A673 (cell line): ENCODE results near the gene TRPT1.

Experiments used
- EZH2 ChIP-seq: fragments of 200-600 bp; sonication (generic); IDR thresholded peaks from 2 replicates; pipeline ENCODE4 v1.6.1; 2017; ENCODE audit warnings: borderline replicate concordance, low read depth, mild to moderate bottlenecking, mixed read lengths, antibody characterized with exemption, low read length; ENCODE audit not compliant: poor library complexity, severe bottlenecking
- TF ChIP-seq, protein P1 (sequence below): fragments of 300-800, 200-600 bp; sonication (generic); conservative IDR thresholded peaks from 2 replicates; pipeline ENCODE4 v1.5.1; 2017; ENCODE audit warnings: low read depth, mild to moderate bottlenecking, antibody characterized with exemption, low read length, moderate library complexity, mixed read lengths

DNA sequence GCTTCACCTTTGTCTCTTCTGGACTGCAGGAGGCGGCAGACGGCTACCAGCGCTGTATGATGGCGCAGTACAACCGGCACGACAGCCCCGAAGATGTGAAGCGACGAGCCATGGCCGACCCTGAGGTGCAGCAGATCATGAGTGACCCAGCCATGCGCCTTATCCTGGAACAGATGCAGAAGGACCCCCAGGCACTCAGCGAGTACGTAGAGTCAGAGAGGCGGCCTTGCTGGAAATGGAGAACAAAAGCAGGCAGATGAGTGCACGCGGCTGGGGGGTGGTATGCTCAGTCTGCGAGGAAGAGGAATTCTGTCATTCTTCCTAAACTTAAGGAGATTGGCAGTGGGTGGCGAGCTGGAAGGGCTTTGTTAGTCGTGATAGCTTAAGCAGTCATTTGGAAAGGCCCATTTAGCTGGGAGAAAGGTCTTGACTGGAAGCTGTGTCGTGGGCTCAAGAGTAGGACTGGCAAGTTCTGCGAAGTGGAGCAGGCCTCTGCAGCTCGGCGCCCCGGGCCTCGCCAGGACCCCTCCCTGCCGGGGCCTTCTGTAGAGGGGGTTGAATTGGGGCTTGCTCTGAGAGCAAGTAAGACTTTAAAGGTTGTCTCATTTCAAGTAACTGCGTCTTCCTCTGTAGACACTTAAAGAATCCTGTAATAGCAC is 22.4 kb downstream of the TRPT1 start:
- TF ChIP-seq, protein P1, sequence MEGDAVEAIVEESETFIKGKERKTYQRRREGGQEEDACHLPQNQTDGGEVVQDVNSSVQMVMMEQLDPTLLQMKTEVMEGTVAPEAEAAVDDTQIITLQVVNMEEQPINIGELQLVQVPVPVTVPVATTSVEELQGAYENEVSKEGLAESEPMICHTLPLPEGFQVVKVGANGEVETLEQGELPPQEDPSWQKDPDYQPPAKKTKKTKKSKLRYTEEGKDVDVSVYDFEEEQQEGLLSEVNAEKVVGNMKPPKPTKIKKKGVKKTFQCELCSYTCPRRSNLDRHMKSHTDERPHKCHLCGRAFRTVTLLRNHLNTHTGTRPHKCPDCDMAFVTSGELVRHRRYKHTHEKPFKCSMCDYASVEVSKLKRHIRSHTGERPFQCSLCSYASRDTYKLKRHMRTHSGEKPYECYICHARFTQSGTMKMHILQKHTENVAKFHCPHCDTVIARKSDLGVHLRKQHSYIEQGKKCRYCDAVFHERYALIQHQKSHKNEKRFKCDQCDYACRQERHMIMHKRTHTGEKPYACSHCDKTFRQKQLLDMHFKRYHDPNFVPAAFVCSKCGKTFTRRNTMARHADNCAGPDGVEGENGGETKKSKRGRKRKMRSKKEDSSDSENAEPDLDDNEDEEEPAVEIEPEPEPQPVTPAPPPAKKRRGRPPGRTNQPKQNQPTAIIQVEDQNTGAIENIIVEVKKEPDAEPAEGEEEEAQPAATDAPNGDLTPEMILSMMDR, result no peak
- TF ChIP-seq EZH2, result no peak
